NCI-H1092 (cell line): ENCODE measurements around the gene OSBPL2.

ENCODE experiments used
- DNase-seq: peaks from one replicate; lab custom pipeline; 2025; lab: John Stamatoyannopoulos, UW

OSBPL2 gene

DNA sequence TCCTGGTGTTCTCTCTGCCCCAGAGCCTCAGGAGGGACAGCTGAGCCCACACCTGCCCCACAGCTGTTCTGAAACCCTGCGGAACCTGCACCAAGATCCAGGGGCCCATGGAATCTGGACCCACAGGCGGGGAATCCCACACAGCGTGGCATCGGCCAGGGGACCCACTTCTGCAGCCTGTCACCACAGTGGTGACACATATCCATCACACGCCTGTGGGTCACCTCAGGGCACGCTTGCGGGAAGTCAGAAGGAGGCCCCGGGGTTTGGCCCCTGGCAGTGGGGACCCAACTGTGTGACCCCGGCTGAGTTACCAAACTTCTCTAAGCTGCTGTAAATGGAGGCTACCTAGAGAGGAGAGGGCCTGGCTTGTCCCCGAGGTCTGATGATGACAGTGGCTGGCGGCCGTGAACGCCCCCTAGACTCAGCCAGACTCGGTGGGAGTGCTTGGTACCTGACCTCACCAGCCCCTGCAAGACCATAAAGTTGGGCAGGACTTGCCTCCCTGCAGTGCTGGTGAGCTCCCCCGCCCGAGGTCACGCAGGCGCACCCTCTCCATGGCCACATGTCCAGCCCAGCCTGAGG is 16.0 kb upstream of the OSBPL2 start:
- DNase-seq: no peak

DNA sequence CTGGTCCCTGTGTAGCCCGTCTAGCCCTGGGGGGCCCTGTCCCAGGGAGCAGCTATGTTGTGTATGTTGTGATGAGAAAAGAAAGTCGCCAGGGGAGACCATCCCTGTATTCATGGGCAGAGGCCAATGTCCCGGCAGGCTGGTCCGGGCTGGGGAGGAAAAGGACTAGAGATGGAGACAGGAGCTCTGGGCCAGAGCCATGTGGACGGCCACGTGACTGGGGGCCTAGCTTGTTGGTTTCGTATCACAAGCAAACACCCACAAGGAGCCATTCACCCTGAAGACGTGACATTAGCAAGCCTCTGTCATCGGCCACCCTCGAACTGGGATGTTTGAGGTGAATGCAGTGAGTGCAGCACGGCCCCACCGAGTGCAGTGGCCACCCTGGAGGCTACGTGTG is 15.3 kb upstream of the OSBPL2 start:
- no peak for DNase-seq

DNA sequence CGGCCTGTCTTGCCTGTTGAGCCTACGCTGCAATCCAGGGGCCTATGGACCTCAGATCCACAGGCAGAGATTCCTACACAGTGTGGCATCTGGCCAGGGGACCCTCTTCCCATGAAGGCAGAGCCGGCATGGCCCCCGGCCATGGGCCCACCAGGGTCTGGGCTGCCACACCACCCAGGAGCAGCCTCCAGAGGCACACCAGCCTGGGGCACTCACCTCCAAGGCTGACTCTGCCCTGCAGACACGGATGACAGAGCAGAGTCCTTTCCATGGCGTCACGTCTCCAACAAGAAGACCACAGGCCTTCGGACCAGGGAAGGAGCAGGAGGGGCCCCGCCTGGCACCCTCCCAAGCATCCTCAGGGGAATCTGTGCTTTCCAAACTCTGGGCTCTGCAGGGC is 14.8 kb upstream of the OSBPL2 start:
- DNase-seq: no peak

DNA sequence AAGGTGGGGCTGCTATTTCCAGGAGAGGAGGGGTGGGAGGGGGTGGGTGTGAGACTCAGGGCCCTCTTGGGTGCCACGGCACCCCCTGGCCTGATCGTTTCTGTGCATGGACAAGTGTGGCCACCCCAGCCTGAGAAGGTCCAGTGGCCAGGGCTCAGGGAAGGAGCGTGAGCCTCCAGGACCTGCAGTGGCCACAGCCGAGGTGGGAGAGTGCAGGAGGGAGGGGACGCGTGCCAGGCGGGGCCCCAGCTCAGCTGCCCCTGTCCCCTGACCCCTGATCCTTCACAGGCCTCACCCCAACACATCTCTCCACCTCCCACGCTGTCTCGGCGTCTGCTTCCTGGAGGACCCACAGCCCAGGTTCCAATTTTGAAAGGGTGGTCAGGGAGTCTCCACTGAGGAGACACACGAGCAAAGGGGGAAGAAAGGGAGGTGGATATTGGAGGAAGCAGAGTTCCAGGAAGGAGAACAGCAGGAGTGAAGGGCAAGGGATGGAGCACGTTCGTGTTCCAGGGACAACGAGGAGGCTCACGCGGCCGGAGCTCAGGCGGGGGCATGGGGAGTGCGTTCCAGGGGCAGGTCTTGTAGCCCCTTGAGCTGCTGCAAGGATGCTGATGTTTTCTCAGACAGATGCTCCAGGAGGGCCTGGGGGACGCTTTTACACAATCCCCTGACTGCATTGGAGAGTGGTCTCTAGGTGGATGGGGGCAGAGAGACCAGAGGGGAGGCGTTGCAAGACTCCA is 14.0 kb upstream of the OSBPL2 start:
- DNase-seq: no peak

DNA sequence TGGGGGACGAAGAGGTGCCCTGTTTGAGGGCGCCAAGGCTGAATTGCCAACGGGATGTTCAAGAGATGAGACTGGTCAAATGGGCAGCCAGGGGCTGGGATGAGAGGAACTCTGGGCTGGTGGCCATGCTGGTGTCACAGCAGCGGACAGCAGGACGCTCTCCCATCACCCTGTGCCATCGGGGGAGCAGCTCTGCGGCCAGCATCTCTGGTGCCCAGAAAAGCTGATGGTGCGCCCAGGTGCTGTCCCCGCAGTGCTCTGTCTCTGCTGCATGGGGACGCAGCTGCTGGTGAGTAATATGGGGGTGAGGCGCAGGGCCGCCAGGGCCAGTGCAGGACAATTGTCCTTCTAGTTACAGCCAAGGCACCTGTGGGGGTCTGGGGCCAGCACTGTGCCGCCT is 13.3 kb upstream of the OSBPL2 start:
- DNase-seq: no peak

DNA sequence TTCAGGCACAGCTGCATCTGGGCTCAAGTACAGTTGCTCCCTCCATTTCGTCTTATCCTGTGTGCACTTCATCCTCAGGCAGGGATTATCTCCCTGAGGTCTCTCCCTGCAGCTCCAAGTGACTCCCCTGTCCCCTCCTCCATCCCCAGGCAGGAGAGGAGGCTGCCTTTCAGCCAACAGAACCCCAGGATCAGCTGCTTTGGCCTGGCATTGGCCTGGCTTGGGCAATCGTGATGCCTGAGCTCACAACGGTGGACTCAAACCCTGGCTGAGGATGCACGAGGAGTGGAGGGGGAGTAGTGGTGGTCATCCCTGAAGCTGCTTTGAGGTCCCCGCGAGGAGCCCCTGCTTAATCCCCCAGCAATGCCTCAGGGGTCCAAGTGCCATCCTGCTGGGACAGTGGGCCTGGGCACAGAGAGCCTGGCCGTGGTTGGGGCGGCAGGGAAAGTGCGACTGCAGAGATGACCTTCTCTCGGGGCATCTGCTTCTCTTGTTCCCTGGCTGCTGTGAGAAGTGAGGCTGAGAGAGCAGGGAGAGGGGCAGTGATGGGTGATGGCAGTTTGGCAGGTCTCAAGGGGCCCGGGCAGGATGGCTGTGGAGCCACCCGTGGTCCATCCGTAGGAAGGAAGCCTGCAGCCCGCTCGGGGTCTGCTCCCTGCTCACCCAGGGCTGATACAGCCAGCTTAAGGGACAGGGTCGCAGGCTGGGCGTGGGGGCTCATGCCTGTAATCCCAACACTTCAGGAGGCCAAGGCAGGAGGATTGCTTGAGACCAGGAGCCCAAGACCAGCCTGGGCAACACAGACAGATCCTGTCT is 12.3 kb upstream of the OSBPL2 start:
- no peak for DNase-seq

DNA sequence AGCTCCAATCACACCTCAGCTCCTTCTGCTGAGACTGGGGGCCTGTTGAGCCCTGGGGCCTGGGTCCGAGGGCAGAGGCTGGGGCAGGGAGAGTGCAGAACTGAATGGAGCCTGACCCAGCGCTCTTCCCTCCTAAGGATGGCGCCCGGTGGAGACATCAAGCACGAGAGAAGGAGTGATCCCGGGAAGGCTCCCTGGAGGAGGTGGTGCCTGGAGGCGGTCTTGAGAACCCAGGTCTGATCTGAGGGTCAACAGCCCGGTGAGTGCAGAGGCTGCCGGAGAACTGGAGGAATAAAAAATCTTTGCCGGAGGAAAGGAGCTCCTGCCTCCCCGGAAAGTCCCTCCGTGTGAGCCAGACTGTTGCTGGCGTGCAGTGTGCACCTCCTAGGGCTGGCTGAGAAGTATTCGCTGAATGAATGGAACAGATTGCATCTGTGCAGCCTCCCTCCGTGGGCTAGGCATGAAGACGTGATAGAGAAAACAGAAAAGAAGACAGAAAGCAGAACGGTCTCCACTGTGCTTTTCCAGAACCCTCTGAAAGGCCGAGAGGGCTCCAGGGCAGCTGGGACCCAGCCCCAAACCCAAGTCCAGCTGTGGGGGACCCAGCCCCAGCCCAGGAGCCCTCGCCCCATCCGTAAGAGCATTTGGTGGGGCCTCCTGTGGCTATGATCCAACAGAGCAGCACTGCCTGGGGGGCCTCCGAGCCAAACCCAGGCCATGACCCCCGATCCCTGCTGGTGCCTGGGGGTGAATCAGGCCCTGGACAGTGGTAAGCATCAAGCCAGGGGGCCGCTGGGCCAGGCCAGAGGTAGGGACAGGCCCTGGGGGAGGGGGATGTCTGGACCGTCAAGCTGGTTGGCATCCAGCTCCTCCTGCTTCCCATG is 11.4 kb upstream of the OSBPL2 start:
- no peak for DNase-seq

DNA sequence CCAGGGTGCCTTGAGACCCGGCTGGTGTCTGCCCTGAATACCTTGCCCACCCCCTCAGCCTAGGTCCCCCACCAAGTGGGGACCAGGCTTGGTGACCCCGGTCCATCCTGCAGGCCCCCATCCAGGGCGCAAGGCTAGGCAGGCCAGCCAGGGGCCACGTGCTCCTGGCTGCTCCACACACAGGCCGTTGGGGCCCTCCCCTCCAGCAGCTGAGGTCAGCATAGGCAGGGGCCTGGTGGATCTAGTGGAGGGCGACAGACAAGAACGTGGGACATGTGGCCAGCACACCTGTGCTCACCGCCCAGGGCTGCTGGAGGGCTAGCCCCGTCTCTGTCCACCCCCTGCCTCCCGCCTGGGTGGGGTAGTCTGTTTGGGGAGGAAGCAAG is 10.7 kb upstream of the OSBPL2 start:
- DNase-seq: no peak

DNA sequence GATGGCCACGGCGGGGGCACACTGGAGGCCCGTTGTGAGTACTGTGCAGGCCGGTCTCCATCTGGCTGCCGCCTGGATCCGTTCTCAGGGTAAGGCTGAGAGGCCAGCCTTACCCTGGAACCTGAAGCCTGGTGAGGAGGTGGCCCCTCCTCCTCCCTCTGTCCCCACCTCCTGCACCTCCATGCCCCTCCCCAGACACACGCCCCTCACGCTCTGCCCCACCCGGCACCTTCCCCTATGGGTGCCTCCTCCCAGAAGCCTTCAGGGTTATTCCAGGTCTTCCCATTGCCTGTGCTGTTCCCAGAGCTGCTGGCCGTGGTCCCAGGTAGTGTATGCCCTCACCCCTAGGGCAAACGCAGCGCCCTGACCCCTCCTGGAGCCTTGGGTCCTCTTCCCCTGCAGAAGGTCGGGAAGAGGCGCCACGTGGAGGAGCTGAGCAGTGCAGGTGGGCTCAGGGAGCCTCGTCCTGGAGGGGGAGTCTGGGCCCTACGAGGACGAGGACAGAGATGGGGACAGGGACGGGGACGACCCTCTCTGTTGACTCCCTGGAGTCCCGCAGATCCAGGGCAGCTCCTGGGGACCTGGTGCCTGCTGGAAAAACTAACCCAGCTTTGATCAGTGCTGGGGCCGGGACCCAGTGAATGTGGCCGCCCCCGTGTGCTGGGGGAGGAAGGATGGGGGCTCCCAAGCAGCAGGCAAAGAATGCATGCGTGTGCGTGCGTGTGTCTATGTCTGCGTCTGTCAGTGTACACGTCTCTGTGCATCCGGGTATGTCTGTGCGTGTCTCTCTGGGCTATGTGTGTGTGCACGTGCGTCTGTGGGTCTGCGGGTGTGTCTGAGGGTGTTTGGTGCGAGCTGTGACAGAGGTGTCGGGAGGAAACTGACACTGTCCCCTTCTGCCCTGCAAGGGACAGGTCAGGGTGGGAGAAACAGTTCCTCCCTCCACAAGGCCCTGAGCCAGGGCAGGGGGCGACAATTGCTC is 10.1 kb upstream of the OSBPL2 start:
- no peak for DNase-seq

DNA sequence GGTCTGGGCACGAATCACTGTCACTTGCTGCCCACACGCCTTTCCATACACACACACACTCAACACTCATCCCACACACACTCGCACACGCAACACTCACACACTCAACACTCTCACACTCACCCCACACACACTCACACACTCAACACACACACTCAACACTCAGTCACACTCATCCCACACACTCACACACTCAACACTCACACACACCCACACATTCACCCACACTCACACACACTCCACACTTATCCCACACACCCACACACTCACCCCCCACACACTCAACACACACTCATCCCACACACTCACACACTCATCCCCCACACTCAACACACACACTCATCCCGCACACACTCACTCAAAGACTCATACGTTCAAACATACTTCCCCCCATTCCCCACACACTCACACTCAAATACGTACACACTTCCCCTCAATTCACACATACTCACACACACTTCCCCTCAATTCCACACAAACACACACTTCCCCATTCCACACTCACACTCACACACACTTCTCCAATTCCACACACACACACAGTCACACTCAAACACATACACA is 9.3 kb upstream of the OSBPL2 start:
- DNase-seq: no peak

DNA sequence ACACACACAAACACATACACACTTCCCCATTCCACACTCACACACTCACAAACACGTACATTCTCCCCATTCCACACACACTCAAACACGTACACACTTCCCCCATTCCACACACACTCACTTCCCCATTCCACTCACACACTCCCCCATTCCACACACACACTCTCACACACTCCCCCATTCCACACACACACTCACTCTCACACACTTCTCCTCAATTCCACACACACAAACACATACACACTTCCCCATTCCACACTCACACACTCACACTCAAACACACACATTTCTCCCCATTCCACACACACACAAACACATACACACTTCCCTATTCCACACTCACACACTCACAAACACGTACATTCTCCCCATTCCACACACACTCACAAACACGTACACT is 8.7 kb upstream of the OSBPL2 start:
- DNase-seq: no peak

DNA sequence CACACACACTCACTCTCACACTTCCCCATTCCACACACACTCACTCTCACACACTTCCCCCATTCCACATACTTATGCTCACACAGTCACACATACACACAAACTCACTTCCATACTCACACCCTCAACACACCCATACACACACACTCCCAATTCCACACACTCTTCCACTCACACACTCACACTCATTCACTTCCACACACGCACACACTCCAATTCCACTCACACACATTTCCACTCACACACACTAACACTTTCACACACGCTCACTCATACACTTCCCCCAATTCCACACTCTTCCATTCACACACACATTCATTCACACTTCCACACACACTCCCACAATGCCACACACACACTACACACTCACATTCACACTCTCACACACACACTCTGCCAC is 8.0 kb upstream of the OSBPL2 start:
- DNase-seq: no peak

DNA sequence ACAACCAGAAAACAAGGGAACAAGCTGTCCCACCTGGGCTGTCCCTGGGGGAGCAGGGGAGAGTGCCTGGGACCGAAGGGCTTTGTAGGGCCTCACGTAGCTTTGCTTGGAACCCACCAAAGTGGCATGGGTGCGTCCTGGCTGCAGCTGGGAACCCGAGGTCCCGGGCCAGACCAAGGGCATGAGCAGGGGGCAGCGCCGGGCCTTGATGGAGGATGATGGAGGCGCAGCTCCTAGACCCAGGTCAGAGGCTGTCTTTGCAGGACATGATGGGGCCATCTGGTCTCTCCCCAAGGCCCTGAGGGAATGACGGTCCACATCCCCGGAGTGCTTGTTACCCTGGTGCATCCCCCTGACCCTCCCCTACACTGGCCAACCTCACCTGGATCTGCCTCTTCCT is 7.6 kb upstream of the OSBPL2 start:
- DNase-seq: no peak

DNA sequence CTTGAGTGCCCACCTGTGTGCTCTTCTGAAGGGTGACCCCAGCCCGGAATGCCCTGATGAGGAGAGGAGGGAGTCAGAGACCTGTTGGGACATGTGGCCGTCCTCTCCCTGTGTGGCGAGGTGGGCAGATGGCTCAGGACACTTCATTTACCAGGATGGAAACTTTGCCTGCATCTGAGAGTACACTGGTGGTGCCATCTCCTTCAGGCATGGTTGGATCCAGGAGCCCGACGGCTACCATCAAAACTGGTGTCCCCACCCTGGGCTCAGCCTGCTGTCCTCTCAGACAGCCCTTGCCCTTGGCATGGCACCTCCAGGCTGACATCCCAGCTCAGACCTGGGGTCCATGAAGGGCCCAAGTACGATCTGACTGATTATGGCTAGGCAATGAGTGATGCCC is 7.0 kb upstream of the OSBPL2 start:
- no peak for DNase-seq

DNA sequence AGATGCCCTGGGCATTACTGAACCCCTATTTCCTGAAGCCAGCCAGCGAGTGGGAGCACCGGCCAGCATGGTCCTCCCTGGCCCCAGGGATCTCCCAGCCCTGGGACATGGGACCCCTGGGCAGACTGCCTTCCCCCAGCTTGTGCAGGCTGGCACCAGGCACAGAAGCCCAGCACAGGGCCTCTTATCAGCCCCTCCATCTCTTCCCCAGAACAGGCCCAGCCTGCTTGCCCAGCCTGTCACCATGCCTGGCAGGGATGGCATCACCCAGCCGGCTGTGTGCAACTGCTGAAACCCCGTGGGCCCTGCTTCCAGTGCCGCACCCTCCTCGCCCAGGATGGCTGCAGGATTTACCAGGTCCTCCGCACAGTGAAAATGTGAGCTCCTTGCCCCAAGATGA is 6.1 kb upstream of the OSBPL2 start:
- DNase-seq: no peak

DNA sequence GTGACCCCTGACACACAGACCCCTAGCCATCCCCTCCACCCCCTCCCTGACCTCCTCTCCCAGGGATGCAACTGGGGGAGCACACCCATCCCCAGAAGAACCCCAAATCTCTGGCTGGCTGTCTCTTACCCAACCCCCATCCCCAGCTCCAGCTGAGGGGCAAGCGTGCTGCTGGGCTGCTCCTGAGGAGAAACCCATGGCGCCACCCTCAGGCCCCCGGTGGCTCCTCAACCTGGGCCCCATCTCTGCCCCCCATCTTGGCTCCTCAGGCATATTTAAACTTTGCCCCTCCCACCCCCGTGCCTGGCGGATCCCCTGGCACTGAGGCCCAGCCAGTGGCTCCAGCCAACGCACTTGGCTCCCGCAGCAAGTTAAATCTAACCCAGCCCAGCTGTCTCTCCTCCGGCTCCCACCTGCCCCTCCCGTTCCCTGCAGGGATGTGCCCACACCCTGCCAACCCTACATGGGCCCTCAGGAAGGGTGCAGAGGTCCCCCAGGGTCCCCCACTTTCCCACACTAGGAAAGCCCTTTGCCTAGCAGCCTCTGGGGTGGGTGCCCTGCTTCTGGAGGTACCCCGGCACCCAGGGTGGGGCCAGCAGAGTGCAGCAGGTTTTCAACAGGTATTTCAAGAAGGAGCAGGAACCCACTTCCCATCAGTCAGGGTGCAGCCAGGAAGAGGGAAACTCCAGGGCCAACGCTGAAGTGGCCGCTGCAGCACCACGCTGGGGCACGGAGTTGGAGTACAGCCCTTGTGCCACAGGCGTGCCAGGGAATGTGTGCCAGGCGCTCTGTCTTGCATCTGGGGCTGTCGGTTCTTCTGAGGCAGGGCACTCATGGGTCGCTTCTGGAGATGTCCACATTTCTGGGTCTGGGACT is 5.3 kb upstream of the OSBPL2 start:
- no peak for DNase-seq

DNA sequence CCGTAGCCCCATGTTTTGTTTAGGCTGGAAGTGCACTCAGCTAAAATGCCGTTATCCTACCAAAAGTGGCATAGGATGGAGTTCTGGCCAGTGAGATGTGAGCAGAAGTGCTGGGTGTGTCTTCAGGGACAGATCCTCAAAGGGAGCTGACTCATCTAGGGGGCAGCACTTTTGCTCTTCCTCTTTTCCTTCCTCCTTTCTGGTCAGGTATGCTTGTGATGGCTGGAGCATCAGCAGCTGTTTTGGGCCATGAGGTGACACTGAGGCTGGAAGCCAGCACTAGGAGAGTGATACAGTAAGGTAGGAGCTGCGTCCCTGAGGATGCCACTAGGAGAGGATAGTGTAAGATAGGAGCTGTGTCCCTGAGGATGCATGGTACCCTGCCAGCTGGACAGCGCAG is 4.6 kb upstream of the OSBPL2 start:
- no peak for DNase-seq

DNA sequence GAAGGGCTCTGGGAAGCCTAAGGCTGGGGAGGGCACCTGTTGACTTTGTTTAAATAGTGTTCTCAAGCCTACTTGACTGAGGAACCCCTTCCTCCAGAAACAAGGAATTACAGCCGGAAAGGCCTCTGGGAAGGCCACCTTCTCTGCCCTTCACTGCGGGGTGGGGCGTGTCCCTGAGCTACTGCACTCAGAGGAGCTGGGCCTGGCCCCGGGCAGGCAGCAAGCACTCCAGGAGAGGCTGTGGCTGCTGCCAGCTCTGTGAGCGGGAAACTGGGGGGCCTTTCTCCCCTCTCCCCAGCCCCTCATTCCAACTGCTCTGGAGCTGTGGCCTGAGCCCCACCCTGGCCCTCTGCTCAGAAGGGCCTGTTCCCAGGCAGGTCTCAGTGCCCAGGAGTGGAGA is 4.0 kb upstream of the OSBPL2 start:
- DNase-seq: no peak

DNA sequence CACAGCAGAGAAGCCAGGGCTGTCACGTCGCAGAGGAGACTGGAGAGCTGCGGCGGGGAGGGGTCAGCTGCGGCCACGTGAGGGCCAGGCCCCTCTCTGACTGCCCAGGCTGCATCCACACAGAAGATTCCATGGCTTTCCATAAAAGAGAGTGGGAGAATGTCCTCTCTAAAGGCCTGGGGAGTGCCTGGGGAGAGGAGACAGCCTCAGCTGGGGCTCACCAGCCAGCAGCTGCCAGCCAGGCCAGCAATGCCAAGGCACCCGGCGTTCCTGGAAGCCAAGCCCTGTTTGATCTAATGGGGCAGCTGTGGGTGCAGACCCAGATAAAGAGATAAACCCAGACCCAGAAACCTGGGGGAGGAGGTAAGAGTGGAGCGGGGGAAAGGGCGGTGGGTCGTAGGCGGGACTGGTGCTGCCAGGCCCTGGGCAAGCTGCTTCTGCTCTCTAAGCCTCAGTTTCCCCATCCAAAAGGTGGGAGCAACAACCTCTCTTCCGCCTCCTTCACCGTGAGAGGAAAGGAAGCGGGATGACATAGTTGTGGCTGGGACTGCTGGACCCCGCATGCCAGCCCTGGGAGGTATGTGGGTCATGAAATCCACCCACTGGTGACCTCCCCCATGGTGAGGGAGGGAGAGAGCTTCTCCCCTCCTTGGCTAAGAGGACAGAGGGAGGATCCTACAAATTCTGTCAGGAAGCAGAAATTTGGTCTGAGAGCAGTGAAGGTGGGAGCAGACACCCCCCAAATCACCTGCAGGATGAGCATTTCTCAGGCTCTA is 3.1 kb upstream of the OSBPL2 start:
- DNase-seq: no peak
